ENCODE measurements around the gene TBKBP1. TPM values are rescaled to one million over a fixed set of nuclear protein-coding genes. Genes with fewer than 3 reads are reported as not detected.

TBKBP1 gene
- total RNA-seq, 2 donors from 2014 or later, result 8.0 to 13.2 TPM

DNA sequence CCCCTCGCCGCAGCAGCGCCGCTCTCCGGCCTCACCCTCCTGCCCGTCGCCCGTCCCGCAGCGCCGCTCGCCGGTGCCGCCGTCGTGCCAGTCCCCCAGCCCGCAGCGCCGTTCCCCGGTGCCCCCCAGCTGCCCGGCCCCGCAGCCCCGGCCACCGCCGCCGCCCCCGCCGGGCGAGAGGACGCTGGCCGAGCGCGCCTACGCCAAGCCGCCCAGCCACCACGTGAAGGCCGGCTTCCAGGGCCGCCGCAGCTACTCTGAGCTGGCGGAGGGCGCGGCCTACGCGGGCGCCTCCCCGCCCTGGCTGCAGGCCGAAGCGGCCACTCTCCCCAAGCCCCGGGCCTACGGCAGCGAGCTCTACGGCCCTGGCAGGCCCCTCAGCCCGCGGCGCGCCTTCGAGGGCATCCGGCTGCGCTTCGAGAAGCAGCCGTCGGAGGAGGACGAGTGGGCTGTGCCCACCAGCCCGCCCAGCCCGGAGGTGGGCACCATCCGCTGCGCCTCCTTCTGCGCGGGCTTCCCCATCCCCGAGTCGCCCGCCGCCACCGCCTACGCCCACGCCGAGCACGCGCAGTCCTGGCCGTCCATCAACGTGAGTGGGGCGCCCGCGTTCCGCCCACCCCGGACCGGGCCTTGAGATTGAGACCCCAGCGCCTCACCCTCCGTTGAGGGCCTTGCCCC lies 15.0 kb downstream of the TBKBP1 start:
- intact Hi-C loops (cut with DNase I), result no loop called here
- Histone ChIP-seq H3K36me3 (replicated peaks in 1 of 2; ENCODE audit: insufficient read depth in 1 of 2, low read depth in 2 of 2) (no peaks in the 10 kb centered on the region), H3K27ac (no peak overlapping the region), H3K27me3 (no peaks in the 10 kb centered on the region), H3K9me3 (no peaks in the 10 kb centered on the region), H3K4me3 (no peak overlapping the region), H3K4me1 (peaks cover 3% of the 10 kb centered on the region)
- peak in 2 of 4 donors; percentile 53 to 64 for DNase-seq
- peak; percentile 68 for ATAC-seq
- 67 to 93% methylated on average over 32 to 65 of the region's 89 CpGs for WGBS, 2 donors
- TF ChIP-seq, protein P1, sequence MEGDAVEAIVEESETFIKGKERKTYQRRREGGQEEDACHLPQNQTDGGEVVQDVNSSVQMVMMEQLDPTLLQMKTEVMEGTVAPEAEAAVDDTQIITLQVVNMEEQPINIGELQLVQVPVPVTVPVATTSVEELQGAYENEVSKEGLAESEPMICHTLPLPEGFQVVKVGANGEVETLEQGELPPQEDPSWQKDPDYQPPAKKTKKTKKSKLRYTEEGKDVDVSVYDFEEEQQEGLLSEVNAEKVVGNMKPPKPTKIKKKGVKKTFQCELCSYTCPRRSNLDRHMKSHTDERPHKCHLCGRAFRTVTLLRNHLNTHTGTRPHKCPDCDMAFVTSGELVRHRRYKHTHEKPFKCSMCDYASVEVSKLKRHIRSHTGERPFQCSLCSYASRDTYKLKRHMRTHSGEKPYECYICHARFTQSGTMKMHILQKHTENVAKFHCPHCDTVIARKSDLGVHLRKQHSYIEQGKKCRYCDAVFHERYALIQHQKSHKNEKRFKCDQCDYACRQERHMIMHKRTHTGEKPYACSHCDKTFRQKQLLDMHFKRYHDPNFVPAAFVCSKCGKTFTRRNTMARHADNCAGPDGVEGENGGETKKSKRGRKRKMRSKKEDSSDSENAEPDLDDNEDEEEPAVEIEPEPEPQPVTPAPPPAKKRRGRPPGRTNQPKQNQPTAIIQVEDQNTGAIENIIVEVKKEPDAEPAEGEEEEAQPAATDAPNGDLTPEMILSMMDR (IDR thresholded peaks at IDR 0.05), result no peak
- no peak for TF ChIP-seq POLR2A (IDR thresholded peaks at IDR 0.05)

DNA sequence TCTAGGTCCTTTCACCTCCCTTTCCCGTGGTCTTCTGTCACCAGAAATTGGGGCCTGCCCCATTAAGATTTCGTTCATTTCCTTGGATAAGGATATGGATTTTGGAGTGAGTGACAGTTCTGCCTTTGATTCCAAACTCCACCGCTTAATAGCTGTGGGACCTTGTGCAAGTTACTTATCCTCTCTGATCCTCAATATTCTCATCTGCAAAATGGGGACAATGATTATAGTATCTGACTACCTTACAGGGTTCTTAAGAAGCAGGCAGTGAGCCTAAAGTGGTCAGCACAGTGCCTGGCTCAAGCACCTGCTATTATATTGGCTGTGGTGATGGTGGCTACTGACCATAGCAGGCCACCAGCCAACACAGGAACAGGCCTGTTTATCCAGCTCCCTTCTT lies 15.6 kb downstream of the TBKBP1 start:
- peaks cover 3% of the 10 kb centered on the region for H3K4me1 ChIP-seq
- DNase-seq (no peak), ATAC-seq (no peak)
- no peak for TF ChIP-seq POLR2A (IDR thresholded peaks at IDR 0.05)
- TF ChIP-seq, protein P1 (IDR thresholded peaks at IDR 0.05), result no peak
- H3K36me3 ChIP-seq (replicated peaks in 1 of 2; ENCODE audit: insufficient read depth in 1 of 2, low read depth in 2 of 2), result no peaks in the 10 kb centered on the region
- no peak overlapping the region for H3K27ac ChIP-seq
- no peaks in the 10 kb centered on the region for H3K27me3 ChIP-seq
- H3K9me3 ChIP-seq, result no peaks in the 10 kb centered on the region
- no peak overlapping the region for H3K4me3 ChIP-seq
- WGBS, 2 donors, result 79 to 94% methylated on average over 3 of the region's 3 CpGs
- intact Hi-C loops (cut with DNase I), result no loop called here

DNA sequence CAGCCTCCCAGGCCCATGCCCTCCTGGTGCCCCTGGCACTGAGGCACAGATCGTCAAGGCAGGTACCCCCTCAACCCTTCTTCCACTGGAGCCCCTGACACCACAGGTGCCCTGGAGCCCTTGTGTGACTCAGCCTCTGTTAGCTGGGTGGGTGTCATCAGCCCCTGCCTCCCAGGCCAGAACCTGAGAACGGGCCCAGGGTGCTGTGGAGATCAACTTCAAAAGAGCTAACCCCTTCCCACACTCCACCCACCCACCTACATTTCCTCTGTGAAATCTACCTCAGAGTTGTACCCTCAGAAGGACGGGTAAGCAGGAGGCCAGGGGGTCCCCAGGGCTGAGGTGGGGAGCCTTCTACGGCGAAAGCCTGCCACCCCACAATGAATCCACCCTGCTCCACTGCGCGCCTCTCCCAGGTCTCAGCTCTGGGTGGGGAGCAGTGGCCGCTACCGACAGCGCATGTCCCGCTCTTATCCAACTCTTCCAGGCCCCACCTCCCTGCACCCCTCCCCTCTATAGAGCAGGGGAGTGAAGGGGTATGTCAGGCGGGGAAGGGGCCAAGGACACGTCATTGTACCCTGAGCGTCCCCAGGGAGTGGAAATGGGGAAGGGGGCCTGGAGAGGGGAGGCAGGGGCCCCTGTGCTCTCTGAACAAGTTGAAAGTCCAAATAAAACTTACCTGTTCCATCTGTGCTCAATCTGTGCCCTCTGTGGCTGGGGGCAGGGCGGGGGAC lies 17.6 kb downstream of the TBKBP1 start:
- H3K4me3 ChIP-seq, result no peak overlapping the region
- H3K4me1 ChIP-seq, result no peaks in the 10 kb centered on the region
- no peak for DNase-seq
- no peaks in the 10 kb centered on the region for H3K9me3 ChIP-seq
- ATAC-seq, result no peak
- no peaks in the 10 kb centered on the region for H3K27me3 ChIP-seq
- WGBS, 2 donors, result 93 to 97% methylated on average over 11 to 15 of the region's 15 CpGs
- H3K27ac ChIP-seq, result no peak overlapping the region
- TF ChIP-seq POLR2A (IDR thresholded peaks at IDR 0.05), result no peak
- TF ChIP-seq, protein P1 (IDR thresholded peaks at IDR 0.05), result no peak
- intact Hi-C loops (cut with DNase I), result no loop called here
- no peaks in the 10 kb centered on the region for H3K36me3 ChIP-seq (replicated peaks in 1 of 2; ENCODE audit: insufficient read depth in 1 of 2, low read depth in 2 of 2)

DNA sequence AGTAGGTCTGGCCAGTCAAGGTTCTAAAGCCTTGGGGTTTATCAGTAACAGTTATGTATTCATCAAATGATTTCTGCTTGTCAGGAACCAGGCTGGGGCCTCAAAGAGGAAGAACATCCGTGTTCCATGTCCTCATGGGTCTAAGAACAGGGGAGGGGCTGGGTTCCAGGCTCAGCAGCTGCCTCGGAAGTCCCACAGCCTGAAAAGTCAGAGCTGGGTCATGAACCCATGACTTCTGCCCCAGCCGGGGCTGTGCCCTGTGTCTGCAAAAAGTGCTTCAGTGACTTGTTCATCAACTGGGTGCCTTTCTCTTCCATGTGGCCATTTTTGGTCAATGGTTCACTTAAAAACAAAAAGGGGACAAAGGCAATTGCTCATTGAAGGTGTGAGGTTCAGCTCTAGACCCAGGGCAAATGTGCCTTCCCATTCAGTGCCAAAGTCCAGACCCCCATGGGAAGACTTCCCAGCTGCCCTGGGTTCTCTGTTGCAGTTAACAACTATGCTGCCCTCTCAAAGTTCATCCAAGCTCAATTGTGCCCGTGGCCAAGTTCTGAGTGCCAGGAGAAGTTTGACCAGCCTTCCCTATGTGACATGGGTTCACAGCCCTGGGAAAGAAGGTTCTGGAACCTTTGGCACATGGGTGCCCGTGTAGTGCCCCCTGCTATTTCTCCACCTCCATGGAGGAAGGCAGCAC lies 18.5 kb downstream of the TBKBP1 start:
- intact Hi-C loops (cut with DNase I), result no loop called here
- Histone ChIP-seq H3K27ac (no peak overlapping the region), H3K4me3 (no peak overlapping the region), H3K36me3 (replicated peaks in 1 of 2; ENCODE audit: insufficient read depth in 1 of 2, low read depth in 2 of 2) (no peaks in the 10 kb centered on the region), H3K4me1 (no peaks in the 10 kb centered on the region), H3K27me3 (no peaks in the 10 kb centered on the region), H3K9me3 (no peaks in the 10 kb centered on the region)
- WGBS, 2 donors, result 50 to 75% methylated on average over 2 to 5 of the region's 5 CpGs
- no peak for ATAC-seq
- no peak for TF ChIP-seq POLR2A (IDR thresholded peaks at IDR 0.05)
- TF ChIP-seq, protein P1 (IDR thresholded peaks at IDR 0.05), result no peak
- no peak for DNase-seq

Data from body of pancreas (tissue), 4 donors.